Neutrophil (primary cell): ENCODE measurements around the gene TMPRSS11F.

Experiments
- H3K27ac ChIP-seq: fragments of 200-600 bp; sonication (generic); 2 replicates; pipeline ENCODE4 v1.5.1; 2016; ENCODE audit warnings: mild to moderate bottlenecking, moderate library complexity
- H3K27me3 ChIP-seq: fragments of 200-600 bp; sonication (generic); 2 replicates; pipeline ENCODE4 v1.6.0; 2016; ENCODE audit warnings: mild to moderate bottlenecking
- H3K36me3 ChIP-seq: fragments of 200-600 bp; sonication (generic); 2 replicates; pipeline ENCODE4 v1.5.1; 2017
- H3K4me1 ChIP-seq, 2 experiments: fragments of 200-600 bp in 1 of 2; sonication (generic) in 1 of 2; 1 replicate in 1 of 2; 2 replicates in 1 of 2; pipeline versions ENCODE4 v1.5.1 to v1.6.1; 2013 to 2016; ENCODE audit warnings: low read depth in 1 of 2, low read length in 1 of 2, mild to moderate bottlenecking in 1 of 2, moderate library complexity in 1 of 2; ENCODE audit not compliant: control insufficient read depth in 1 of 2, insufficient read depth in 1 of 2
- H3K4me3 ChIP-seq, 2 experiments: fragments of 200-600 bp in 1 of 2; sonication (generic) in 1 of 2; 1 replicate in 1 of 2; 2 replicates in 1 of 2; pipeline ENCODE4 v1.5.1; 2013 to 2016; ENCODE audit warnings: low read depth in 1 of 2, low read length in 1 of 2, mild to moderate bottlenecking in 1 of 2, moderate library complexity in 1 of 2
- H3K9me3 ChIP-seq: fragments of 200-600 bp; sonication (generic); 2 replicates; pipeline ENCODE4 v1.5.1; 2016
- TF ChIP-seq, protein P1 (sequence below): fragments of 200-600 bp; sonication (generic); IDR thresholded peaks from 2 replicates; pipeline ENCODE4 v1.5.1; 2016; ENCODE audit warnings: antibody characterized with exemption

TMPRSS11F gene

DNA sequence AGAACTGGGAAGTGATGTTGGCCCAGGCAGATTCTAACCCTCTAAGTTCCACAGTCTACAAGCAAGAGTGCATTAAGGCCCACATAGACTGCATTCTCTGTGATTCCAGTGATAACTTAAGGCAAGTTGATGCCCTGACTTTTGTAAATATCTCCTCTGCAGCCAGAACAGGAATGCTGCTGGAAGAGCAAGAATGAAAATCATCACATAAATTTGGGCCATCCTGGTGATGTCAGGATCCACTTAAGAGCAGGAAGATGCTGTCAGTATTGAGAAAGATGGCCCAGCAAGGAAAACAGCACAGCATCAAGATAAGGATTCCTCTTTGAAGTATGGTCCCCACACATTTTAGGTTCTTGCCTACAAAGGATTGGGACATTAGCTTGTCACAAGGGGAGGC lies 52.4 kb downstream of the TMPRSS11F start:
- H3K36me3 ChIP-seq: no peaks in the 10 kb centered on the region
- H3K4me3 ChIP-seq: no peak overlapping the region
- no peaks in the 10 kb centered on the region for H3K27me3 ChIP-seq
- no peak overlapping the region for H3K27ac ChIP-seq
- no peaks in the 10 kb centered on the region for H3K4me1 ChIP-seq
- no peaks in the 10 kb centered on the region for H3K9me3 ChIP-seq
- TF ChIP-seq, protein P1, sequence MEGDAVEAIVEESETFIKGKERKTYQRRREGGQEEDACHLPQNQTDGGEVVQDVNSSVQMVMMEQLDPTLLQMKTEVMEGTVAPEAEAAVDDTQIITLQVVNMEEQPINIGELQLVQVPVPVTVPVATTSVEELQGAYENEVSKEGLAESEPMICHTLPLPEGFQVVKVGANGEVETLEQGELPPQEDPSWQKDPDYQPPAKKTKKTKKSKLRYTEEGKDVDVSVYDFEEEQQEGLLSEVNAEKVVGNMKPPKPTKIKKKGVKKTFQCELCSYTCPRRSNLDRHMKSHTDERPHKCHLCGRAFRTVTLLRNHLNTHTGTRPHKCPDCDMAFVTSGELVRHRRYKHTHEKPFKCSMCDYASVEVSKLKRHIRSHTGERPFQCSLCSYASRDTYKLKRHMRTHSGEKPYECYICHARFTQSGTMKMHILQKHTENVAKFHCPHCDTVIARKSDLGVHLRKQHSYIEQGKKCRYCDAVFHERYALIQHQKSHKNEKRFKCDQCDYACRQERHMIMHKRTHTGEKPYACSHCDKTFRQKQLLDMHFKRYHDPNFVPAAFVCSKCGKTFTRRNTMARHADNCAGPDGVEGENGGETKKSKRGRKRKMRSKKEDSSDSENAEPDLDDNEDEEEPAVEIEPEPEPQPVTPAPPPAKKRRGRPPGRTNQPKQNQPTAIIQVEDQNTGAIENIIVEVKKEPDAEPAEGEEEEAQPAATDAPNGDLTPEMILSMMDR: no peak

- H3K27me3 ChIP-seq: no peaks in the 10 kb centered on the region
- TF ChIP-seq, protein P1: no peak
- no peaks in the 10 kb centered on the region for H3K4me1 ChIP-seq
Observed at GRCh38 chr4:68076194-68076593, 53.5 kb downstream of the TMPRSS11F start.

GRCh38 chr4:68074397-68074796 lies 55.3 kb downstream of the TMPRSS11F start:
- no peaks in the 10 kb centered on the region for H3K4me1 ChIP-seq
- H3K4me3 ChIP-seq: no peak overlapping the region
- H3K9me3 ChIP-seq: no peaks in the 10 kb centered on the region
- H3K36me3 ChIP-seq: no peaks in the 10 kb centered on the region
- no peak overlapping the region for H3K27ac ChIP-seq
- no peaks in the 10 kb centered on the region for H3K27me3 ChIP-seq
- TF ChIP-seq, protein P1: no peak

More at GRCh38 chr4:68076194-68076593, 53.5 kb downstream of the TMPRSS11F start:
- no peaks in the 10 kb centered on the region for H3K9me3 ChIP-seq
- H3K4me3 ChIP-seq: no peak overlapping the region
- H3K27ac ChIP-seq: no peak overlapping the region
- H3K36me3 ChIP-seq: no peaks in the 10 kb centered on the region

DNA sequence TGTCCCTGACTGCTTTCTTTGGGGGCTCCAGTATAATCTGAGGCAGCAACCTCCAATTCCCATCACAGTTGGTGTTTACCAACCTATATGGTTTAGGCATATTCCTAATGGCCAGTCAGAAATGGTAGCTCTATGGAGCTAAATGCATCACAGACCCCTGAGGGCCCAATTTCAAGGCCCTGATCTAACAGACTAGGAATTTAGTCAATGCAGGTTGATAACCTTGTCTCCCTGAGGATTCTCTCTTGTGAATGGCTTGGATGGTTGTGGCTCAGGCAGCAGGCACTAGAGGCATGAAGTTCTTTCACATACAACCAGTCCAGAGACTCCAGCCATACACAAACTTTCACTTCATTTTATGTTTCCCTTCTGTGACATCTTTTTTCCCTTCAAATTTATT lies 59.4 kb downstream of the TMPRSS11F start:
- TF ChIP-seq, protein P1: no peak
- Histone ChIP-seq H3K27ac (no peak overlapping the region), H3K27me3 (no peaks in the 10 kb centered on the region), H3K36me3 (no peaks in the 10 kb centered on the region), H3K4me3 (no peak overlapping the region), H3K4me1 (no peaks in the 10 kb centered on the region), H3K9me3 (no peaks in the 10 kb centered on the region)

GRCh38 chr4:68062501-68062900 lies 67.2 kb downstream of the TMPRSS11F start:
- no peaks in the 10 kb centered on the region for H3K9me3 ChIP-seq
- H3K27ac ChIP-seq: no peak overlapping the region
- H3K27me3 ChIP-seq: no peaks in the 10 kb centered on the region
- H3K4me1 ChIP-seq: no peaks in the 10 kb centered on the region
- no peak overlapping the region for H3K4me3 ChIP-seq
- TF ChIP-seq, protein P1: no peak
- H3K36me3 ChIP-seq: no peaks in the 10 kb centered on the region

- Histone ChIP-seq H3K4me3 (no peak overlapping the region), H3K9me3 (no peaks in the 10 kb centered on the region), H3K4me1 (no peaks in the 10 kb centered on the region), H3K36me3 (no peaks in the 10 kb centered on the region), H3K27ac (no peak overlapping the region), H3K27me3 (no peaks in the 10 kb centered on the region)
- TF ChIP-seq, protein P1: no peak
Observed at GRCh38 chr4:68038272-68038671, 91.4 kb downstream of the TMPRSS11F start.
